GM12891 (cell line): ENCODE data around the gene PHF10.

Experiments
- PAX5 ChIP-seq: IDR thresholded peaks from 2 replicates; pipeline ENCODE4 v1.6.1; 2011; ENCODE audit warnings: low read length, moderate library complexity, mild to moderate bottlenecking; ENCODE audit not compliant: insufficient read depth, severe bottlenecking
- POLR2A ChIP-seq: IDR thresholded peaks from 2 replicates; pipeline ENCODE4 v1.6.1; 2011; ENCODE audit warnings: low read depth, low read length, control low read depth
- POLR2AphosphoS5 ChIP-seq: IDR thresholded peaks from 2 replicates; pipeline ENCODE4 v1.6.1; 2011; ENCODE audit warnings: low read depth, low read length, control low read depth
- POU2F2 ChIP-seq: IDR thresholded peaks from 2 replicates; pipeline ENCODE4 v1.6.1; 2011; ENCODE audit warnings: low read depth, mild to moderate bottlenecking, control low read depth, low read length, moderate library complexity
- SPI1 ChIP-seq: IDR thresholded peaks from 2 replicates; pipeline ENCODE4 v1.6.1; 2011; ENCODE audit warnings: low read depth, low read length, control low read depth
- TAF1 ChIP-seq: IDR thresholded peaks from 2 replicates; pipeline ENCODE4 v1.6.1; 2011; ENCODE audit warnings: low read depth, low read length, control low read depth

- TF ChIP-seq POLR2A (no peak), POLR2AphosphoS5 (no peak), SPI1 (no peak), TAF1 (no peak), PAX5 (no peak), POU2F2 (no peak)
These were observed 22.9 kb downstream of the PHF10 start for GRCh38 chr6:169701311-169701953.
